ENCODE measurements around the gene FOXP2.

DNA sequence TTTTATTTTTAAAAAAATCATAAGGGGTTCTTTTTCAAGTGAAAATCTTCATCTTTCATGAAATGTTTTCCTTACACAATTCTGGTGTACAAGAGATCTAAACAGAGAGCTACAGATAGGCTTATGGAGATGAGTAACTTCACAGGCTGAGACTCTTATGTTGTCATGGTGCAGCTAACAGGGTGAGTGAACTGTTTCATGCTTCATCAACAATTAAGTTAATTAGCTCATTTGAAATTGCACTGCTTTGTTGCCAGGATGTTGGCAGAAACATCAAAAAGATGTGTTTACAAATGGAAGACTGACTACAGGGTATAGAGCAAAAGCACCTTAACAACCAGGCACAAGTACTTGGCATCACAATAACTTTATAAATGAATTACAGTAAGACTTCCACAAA lies 230.8 kb downstream of the FOXP2 start:
- TF ChIP-seq GATA2 (IDR thresholded peaks at IDR 0.05; ENCODE audit: low read depth, low read length), result no peak
- no peak for TF ChIP-seq GATA3 (IDR thresholded peaks at IDR 0.05; ENCODE audit: low read depth, low read length)

All from SH-SY5Y (cell line).